Gastroesophageal sphincter (tissue), 4 donors: ENCODE data around the gene TCAF1. TPM values are rescaled to one million over a fixed set of nuclear protein-coding genes. Genes with fewer than 3 reads are reported as not detected.

ENCODE experiments used
- ATAC-seq: fragments of 150-250 bp; one replicate; pipeline ENCODE4 v1.9.1; 2016; ENCODE audit warnings: mild to moderate bottlenecking, moderate library complexity
- H3K27ac ChIP-seq, 4 donors: fragments of 200-600 bp; sonication (generic) in 3 of 4; 1 replicate in 3 of 4; 2 replicates in 1 of 4; pipeline ENCODE4 v1.5.1; 2016 to 2019
- H3K27me3 ChIP-seq: fragments of 200-600 bp; sonication (generic); one replicate; pipeline ENCODE4 v1.5.1; 2019
- H3K36me3 ChIP-seq, 2 donors: fragments of 200-600 bp; sonication (generic); one replicate each; pipeline ENCODE4 v1.5.1; 2019; ENCODE audit warnings: control low read depth in 1 of 2
- H3K4me1 ChIP-seq, 3 donors: fragments of 200-600 bp; sonication (generic); 1 replicate in 2 of 3; 2 replicates in 1 of 3; pipeline ENCODE4 v1.5.1; 2016 to 2019; ENCODE audit warnings: control low read depth in 2 of 3
- H3K4me3 ChIP-seq, 2 donors: fragments of 200-600 bp; sonication (generic); one replicate each; pipeline ENCODE4 v1.5.1; 2019; ENCODE audit warnings: mild to moderate bottlenecking in 1 of 2, moderate library complexity in 1 of 2
- H3K9me3 ChIP-seq, 3 donors: fragments of 200-600 bp; sonication (generic); one replicate each; pipeline ENCODE4 v1.5.1; 2017 to 2019; ENCODE audit warnings: control low read depth in 2 of 3
- CTCF ChIP-seq, 4 experiments: fragments of 200-600 bp in 2 of 4; fragments of 450-650 bp in 2 of 4; sonication (generic) in 1 of 4; IDR thresholded peaks; one replicate each; pipeline ENCODE4 v1.5.1; 2017 to 2019; ENCODE audit warnings: antibody characterized with exemption in 4 of 4, mild to moderate bottlenecking in 2 of 4, moderate library complexity in 2 of 4
- EP300 ChIP-seq: sonication (generic); formaldehyde crosslinking; IDR thresholded peaks from one replicate; pipeline ENCODE4 v1.6.1; 2017; ENCODE audit warnings: antibody characterized with exemption, mild to moderate bottlenecking
- POLR2A ChIP-seq, 2 donors: fragments of 450-650 bp; IDR thresholded peaks; one replicate each; pipeline ENCODE4 v1.6.1; 2017; ENCODE audit warnings: antibody characterized with exemption in 2 of 2, mild to moderate bottlenecking in 2 of 2, moderate library complexity in 1 of 2
- POLR2AphosphoS5 ChIP-seq: sonication (generic); formaldehyde crosslinking; IDR thresholded peaks from one replicate; pipeline ENCODE4 v1.6.1; 2017; ENCODE audit warnings: antibody characterized with exemption
- whole genome bisulfite sequencing, 2 donors: methylation state at CpG; one replicate each; pipeline ENCODE4 v1.1.5; 2018; ENCODE audit warnings: low coverage in 1 of 2; 5-methylcytosine and 5-hydroxymethylcytosine counted together
- total RNA-seq, 4 donors: library from RNA; depleted of rRNA; stranded (reverse); fragments of >200 nt; gene quantifications; one replicate each; pipeline ENCODE4 v1.1.0, GENCODE V29; 2016

The TCAF1 gene
- 10 to 100 TPM; 34.7 to 66.7 (median 57.7) TPM for total RNA-seq

- peak; percentile 98 for ATAC-seq
Measured at GRCh38 chr7:143901668-143902331, at the start of gene TCAF1. TSS of gene TCAF1 (minus strand) at chr7:143902176. CDS start at chr7:143876608, 25,568 bp downstream.

GRCh38 chr7:143948733-143949132 lies 46.8 kb upstream of the TCAF1 start:
- no peak overlapping the region for H3K27ac ChIP-seq
- H3K27me3 ChIP-seq, result no peaks in the 10 kb centered on the region
- ATAC-seq, result no peak
- no peak overlapping the region for H3K4me3 ChIP-seq
- 32 to 68% methylated on average over 2 of the region's 2 CpGs for WGBS, 2 donors
- peaks cover 0 to 5% (median 0%) of the 10 kb centered on the region in 3 donors for H3K4me1 ChIP-seq
- no peaks in the 10 kb centered on the region for H3K36me3 ChIP-seq
- no peaks in the 10 kb centered on the region for H3K9me3 ChIP-seq
- TF ChIP-seq POLR2A (IDR thresholded peaks at IDR 0.05) (no peak), CTCF (IDR thresholded peaks at IDR 0.05) (no peak), EP300 (no peak), POLR2AphosphoS5 (no peak)

More at GRCh38 chr7:143901668-143902331, at the start of gene TCAF1:
- peak within 1 kb of the TSS; percentile 44 to 95 (median 92) for H3K27ac ChIP-seq
- H3K27me3 ChIP-seq, result no peaks in the 10 kb centered on the region
- peaks cover 0 to 56% (median 4%) of the 10 kb centered on the region in 3 donors for H3K4me1 ChIP-seq
- peak within 1 kb of the TSS; percentile 41 to 71 for H3K4me3 ChIP-seq
- H3K36me3 ChIP-seq, result no peaks in the 10 kb centered on the region
- TF ChIP-seq CTCF (IDR thresholded peaks at IDR 0.05) (peak in 3 of 4 experiments; percentile 18 to 50 (median 35)), POLR2A (IDR thresholded peaks at IDR 0.05) (peak; percentile 54 to 68), EP300 (no peak), POLR2AphosphoS5 (peak; percentile 73)
- no peaks in the 10 kb centered on the region for H3K9me3 ChIP-seq
- WGBS, 2 donors, result 0% methylated on average over 14 of the region's 50 CpGs

GRCh38 chr7:143947111-143947510 lies 45.1 kb upstream of the TCAF1 start:
- Histone ChIP-seq H3K9me3 (no peaks in the 10 kb centered on the region), H3K27me3 (no peaks in the 10 kb centered on the region), H3K4me1 (no peaks in the 10 kb centered on the region), H3K4me3 (no peak overlapping the region), H3K36me3 (no peaks in the 10 kb centered on the region), H3K27ac (no peak overlapping the region)
- ATAC-seq, result no peak
- TF ChIP-seq EP300 (no peak), CTCF (IDR thresholded peaks at IDR 0.05) (no peak), POLR2AphosphoS5 (no peak), POLR2A (IDR thresholded peaks at IDR 0.05) (no peak)
- 83 to 92% methylated on average over 2 of the region's 2 CpGs for WGBS, 2 donors

GRCh38 chr7:143945423-143945822 lies 43.4 kb upstream of the TCAF1 start:
- no peak for ATAC-seq
- H3K4me3 ChIP-seq, result no peak overlapping the region
- TF ChIP-seq POLR2AphosphoS5 (no peak), POLR2A (IDR thresholded peaks at IDR 0.05) (no peak), EP300 (no peak), CTCF (IDR thresholded peaks at IDR 0.05) (no peak)
- no peaks in the 10 kb centered on the region for H3K27me3 ChIP-seq
- no peaks in the 10 kb centered on the region for H3K9me3 ChIP-seq
- no peaks in the 10 kb centered on the region for H3K4me1 ChIP-seq
- WGBS, 2 donors, result 90 to 94% methylated on average over 4 of the region's 4 CpGs
- H3K27ac ChIP-seq, result no peak overlapping the region
- H3K36me3 ChIP-seq, result no peaks in the 10 kb centered on the region
